HG02884 (cell line): Measurements from ENCODE around the gene IQSEC3.
"Not testable (repeated sequence)": the region's sequence is repeated elsewhere in the genome, so short reads cannot be mapped to it uniquely, and the experiment has no call there.

Experiments used
- ATAC-seq: cut with Tn5 transposase; IDR thresholded peaks from one replicate; pipeline ENCODE4 v1.9.1; 2021; ENCODE audit warnings: mild to moderate bottlenecking, moderate library complexity; ENCODE audit not compliant: unreplicated experiment

IQSEC3 gene

GRCh38 chr12:52902-53734 lies 13.4 kb upstream of the IQSEC3 start:
- not testable (repeated sequence) for ATAC-seq

GRCh38 chr12:53735-54730 lies 12.5 kb upstream of the IQSEC3 start:
- no peak for ATAC-seq

- ATAC-seq, result no peak
These were observed 11.6 kb upstream of the IQSEC3 start for GRCh38 chr12:54750-55535.

GRCh38 chr12:56683-57346 lies 9.8 kb upstream of the IQSEC3 start:
- no peak for ATAC-seq

- ATAC-seq, result no peak
These were observed 9.0 kb upstream of the IQSEC3 start for GRCh38 chr12:57539-57938.

GRCh38 chr12:58832-59231 lies 7.7 kb upstream of the IQSEC3 start:
- no peak for ATAC-seq

- not testable (repeated sequence) for ATAC-seq
These were observed 4.7 kb upstream of the IQSEC3 start for GRCh38 chr12:61845-62244.

GRCh38 chr12:65491-66063 lies 990 bp upstream of the IQSEC3 start:
- not testable (repeated sequence) for ATAC-seq

- not testable (repeated sequence) for ATAC-seq
These were observed 376 bp downstream of the IQSEC3 start for GRCh38 chr12:66782-67504.

- not testable (repeated sequence) for ATAC-seq
These were observed 3.1 kb downstream of the IQSEC3 start for GRCh38 chr12:69677-70076.

- ATAC-seq, result not testable (repeated sequence)
These were observed 4.0 kb downstream of the IQSEC3 start for GRCh38 chr12:70541-70940.

GRCh38 chr12:72018-72417 lies 5.5 kb downstream of the IQSEC3 start:
- ATAC-seq, result not testable (repeated sequence)

- not testable (repeated sequence) for ATAC-seq
These were observed 8.0 kb downstream of the IQSEC3 start for GRCh38 chr12:74420-75190.

GRCh38 chr12:75541-75940 lies 9.0 kb downstream of the IQSEC3 start:
- not testable (repeated sequence) for ATAC-seq

GRCh38 chr12:76102-76501 lies 9.5 kb downstream of the IQSEC3 start:
- ATAC-seq, result not testable (repeated sequence)

- not testable (repeated sequence) for ATAC-seq
These were observed 10.0 kb downstream of the IQSEC3 start for GRCh38 chr12:76551-76950.

- ATAC-seq, result not testable (repeated sequence)
These were observed 10.6 kb downstream of the IQSEC3 start for GRCh38 chr12:77101-77719.
